Kidney (tissue), 2 donors: ENCODE data around the gene LCE3D. TPM values are rescaled to one million over a fixed set of nuclear protein-coding genes. Genes with fewer than 3 reads are reported as not detected.

Source experiments
- polyA plus RNA-seq: library from polyadenylated mRNA; stranded (reverse); fragments of 350-450 nt; fragmentation: Illumina TruSeq; extraction: RNeasy Lipid Tissue Mini Kit (QIAGEN cat#74804); gene quantifications from one replicate; pipeline ENCODE4 v1.2.3, GENCODE V29; 2014; ENCODE audit warnings: low read depth, low replicate concordance; ENCODE audit not compliant: insufficient read depth
- total RNA-seq: library from RNA; stranded (reverse); fragmentation: NEBNext Ultra II Directional; extraction: Animal tissue kit (Norgen Biotek cat#: 25700); gene quantifications from one replicate; pipeline ENCODE4 v1.2.1, GENCODE V29; 2021
- donor health status: DM: yes; HTN: yes; CAD: no.

Gene LCE3D
- total and polyA plus RNA-seq, 2 donors from 2014 or later, result not detected

Other genes starting within 250 kb of the LCE3D start
- not detected for gene FLG2, start 220.5 kb downstream of the LCE3D start, total RNA-seq
- gene FLG2, start 220.5 kb downstream of the LCE3D start, polyA plus RNA-seq, result not detected
- not detected for gene CRNN, start 166.3 kb downstream of the LCE3D start, total RNA-seq
- not detected for gene CRNN, start 166.3 kb downstream of the LCE3D start, polyA plus RNA-seq
- gene LCE5A, start 69.7 kb downstream of the LCE3D start, total RNA-seq, result not detected
- gene LCE5A, start 69.7 kb downstream of the LCE3D start, polyA plus RNA-seq, result not detected
- not detected for gene CRCT1, start 66.0 kb downstream of the LCE3D start, total RNA-seq
- not detected for gene CRCT1, start 66.0 kb downstream of the LCE3D start, polyA plus RNA-seq
- not detected for gene LCE3E, start 13.7 kb downstream of the LCE3D start, total RNA-seq
- gene LCE3E, start 13.7 kb downstream of the LCE3D start, polyA plus RNA-seq, result not detected
- not detected for gene LCE3C, start 19.7 kb upstream of the LCE3D start, total RNA-seq
- not detected for gene LCE3C, start 19.7 kb upstream of the LCE3D start, polyA plus RNA-seq
- gene LCE3B, start 33.3 kb upstream of the LCE3D start, total RNA-seq, result not detected
- gene LCE3B, start 33.3 kb upstream of the LCE3D start, polyA plus RNA-seq, result not detected
- gene LCE3A, start 42.6 kb upstream of the LCE3D start, total RNA-seq, result not detected
- gene LCE3A, start 42.6 kb upstream of the LCE3D start, polyA plus RNA-seq, result not detected
- gene LCE2D, start 82.9 kb upstream of the LCE3D start, total RNA-seq, result not detected
- gene LCE2D, start 82.9 kb upstream of the LCE3D start, polyA plus RNA-seq, result not detected
- not detected for gene LCE2C, start 94.8 kb upstream of the LCE3D start, total RNA-seq
- gene LCE2C, start 94.8 kb upstream of the LCE3D start, polyA plus RNA-seq, result not detected
- gene LCE2B, start 105.6 kb upstream of the LCE3D start, total RNA-seq, result not detected
- gene LCE2B, start 105.6 kb upstream of the LCE3D start, polyA plus RNA-seq, result not detected
- not detected for gene LCE2A, start 117.8 kb upstream of the LCE3D start, total RNA-seq
- not detected for gene LCE2A, start 117.8 kb upstream of the LCE3D start, polyA plus RNA-seq
- gene LCE4A, start 127.6 kb upstream of the LCE3D start, total RNA-seq, result not detected
- not detected for gene LCE4A, start 127.6 kb upstream of the LCE3D start, polyA plus RNA-seq
- gene KPRP, start 177.5 kb upstream of the LCE3D start, total RNA-seq, result not detected
- not detected for gene KPRP, start 177.5 kb upstream of the LCE3D start, polyA plus RNA-seq
- gene LCE1F, start 194.6 kb upstream of the LCE3D start, total RNA-seq, result not detected
- not detected for gene LCE1F, start 194.6 kb upstream of the LCE3D start, polyA plus RNA-seq
- gene LCE1E, start 205.7 kb upstream of the LCE3D start, total RNA-seq, result not detected
- not detected for gene LCE1E, start 205.7 kb upstream of the LCE3D start, polyA plus RNA-seq
- not detected for gene LCE1D, start 216.2 kb upstream of the LCE3D start, total RNA-seq
- gene LCE1D, start 216.2 kb upstream of the LCE3D start, polyA plus RNA-seq, result not detected
- not detected for gene LCE1C, start 226.1 kb upstream of the LCE3D start, total RNA-seq
- not detected for gene LCE1C, start 226.1 kb upstream of the LCE3D start, polyA plus RNA-seq
- not detected for gene LCE1B, start 231.5 kb upstream of the LCE3D start, total RNA-seq
- gene LCE1B, start 231.5 kb upstream of the LCE3D start, polyA plus RNA-seq, result not detected
- not detected for gene LCE1A, start 247.0 kb upstream of the LCE3D start, total RNA-seq
- not detected for gene LCE1A, start 247.0 kb upstream of the LCE3D start, polyA plus RNA-seq